ENCODE results near the gene ESRRB.
A peak's percentile ranks its signal among the peaks of the same experiment; 100 is the strongest.

The ESRRB gene

GRCh38 chr14:76352639-76353281 lies 23.2 kb upstream of the ESRRB start:
- peak in 6 of 14 donors; percentile 1 to 44 (median 18) for DNase-seq

GRCh38 chr14:76354310-76354709 lies 21.6 kb upstream of the ESRRB start:
- DNase-seq: no peak

GRCh38 chr14:76355771-76356170 lies 20.2 kb upstream of the ESRRB start:
- DNase-seq: no peak

- DNase-seq: no peak
Measured at GRCh38 chr14:76371066-76371465, 4.9 kb upstream of the ESRRB start.

- DNase-seq: no peak
Measured at GRCh38 chr14:76373456-76373855, 2.5 kb upstream of the ESRRB start.

- no peak for DNase-seq
Measured at GRCh38 chr14:76375484-76375883, 453 bp upstream of the ESRRB start.

- DNase-seq: no peak
Measured at GRCh38 chr14:76376409-76376877, 506 bp downstream of the ESRRB start.

- DNase-seq: no peak
Measured at GRCh38 chr14:76376878-76377734, 1.2 kb downstream of the ESRRB start.

GRCh38 chr14:76377735-76378074 lies 1.8 kb downstream of the ESRRB start:
- no peak for DNase-seq

- DNase-seq: no peak
Measured at GRCh38 chr14:76380991-76381390, 5.1 kb downstream of the ESRRB start.

- no peak for DNase-seq
Measured at GRCh38 chr14:76381817-76382494, 6.0 kb downstream of the ESRRB start.

GRCh38 chr14:76382495-76382832 lies 6.5 kb downstream of the ESRRB start:
- no peak for DNase-seq

GRCh38 chr14:76385435-76385834 lies 9.5 kb downstream of the ESRRB start:
- no peak for DNase-seq

- DNase-seq: peak in 13 of 14 donors; percentile 2 to 71 (median 37)
Measured at GRCh38 chr14:76386944-76387782, 11.2 kb downstream of the ESRRB start.

- no peak for DNase-seq
Measured at GRCh38 chr14:76389841-76390240, 13.9 kb downstream of the ESRRB start.

GRCh38 chr14:76390621-76391020 lies 14.7 kb downstream of the ESRRB start:
- no peak for DNase-seq

- peak in 2 of 14 donors; percentile 3 to 53 for DNase-seq
Measured at GRCh38 chr14:76391981-76392690, 16.2 kb downstream of the ESRRB start.

GRCh38 chr14:76394569-76394968 lies 18.6 kb downstream of the ESRRB start:
- DNase-seq: no peak

- DNase-seq: no peak
Measured at GRCh38 chr14:76395161-76395560, 19.2 kb downstream of the ESRRB start.

GRCh38 chr14:76396714-76397187 lies 20.8 kb downstream of the ESRRB start:
- DNase-seq: no peak

- DNase-seq: no peak
Measured at GRCh38 chr14:76405627-76406026, 29.7 kb downstream of the ESRRB start.
